Breast epithelium (tissue), 3 donors: Measurements from ENCODE around the gene IGSF9.

Source experiments
- POLR2A ChIP-seq: fragments of 450-650 bp; IDR thresholded peaks from one replicate; pipeline ENCODE4 v1.6.1; 2016; ENCODE audit warnings: antibody characterized with exemption, mild to moderate bottlenecking, moderate library complexity
- TF ChIP-seq, protein P1 (sequence below), 3 donors: fragments of 450-650 bp; IDR thresholded peaks; one replicate each; pipeline ENCODE4 v1.5.1; 2016 to 2017; ENCODE audit warnings: antibody characterized with exemption in 3 of 3, mild to moderate bottlenecking in 3 of 3, moderate library complexity in 3 of 3

DNA sequence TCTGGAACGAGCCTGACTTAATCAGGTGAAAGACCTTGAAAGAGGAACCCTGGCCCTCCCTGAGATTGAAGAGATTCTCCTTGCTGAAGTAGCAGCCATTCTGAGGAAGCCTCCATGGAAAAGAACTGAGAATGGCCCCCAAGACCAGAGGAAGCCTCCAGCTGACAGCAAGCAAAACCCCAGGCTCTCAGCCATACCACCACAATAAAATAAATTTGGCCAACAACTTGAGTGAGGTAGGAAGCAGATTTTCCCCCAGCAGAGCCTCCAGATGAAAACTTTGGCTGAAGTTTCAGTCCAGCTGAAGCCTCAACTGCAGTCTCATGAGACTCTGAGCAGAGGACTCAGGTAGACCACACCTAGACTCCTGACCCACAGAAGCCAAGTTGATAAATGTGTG is 42.6 kb upstream of the IGSF9 start:
- TF ChIP-seq, protein P1, sequence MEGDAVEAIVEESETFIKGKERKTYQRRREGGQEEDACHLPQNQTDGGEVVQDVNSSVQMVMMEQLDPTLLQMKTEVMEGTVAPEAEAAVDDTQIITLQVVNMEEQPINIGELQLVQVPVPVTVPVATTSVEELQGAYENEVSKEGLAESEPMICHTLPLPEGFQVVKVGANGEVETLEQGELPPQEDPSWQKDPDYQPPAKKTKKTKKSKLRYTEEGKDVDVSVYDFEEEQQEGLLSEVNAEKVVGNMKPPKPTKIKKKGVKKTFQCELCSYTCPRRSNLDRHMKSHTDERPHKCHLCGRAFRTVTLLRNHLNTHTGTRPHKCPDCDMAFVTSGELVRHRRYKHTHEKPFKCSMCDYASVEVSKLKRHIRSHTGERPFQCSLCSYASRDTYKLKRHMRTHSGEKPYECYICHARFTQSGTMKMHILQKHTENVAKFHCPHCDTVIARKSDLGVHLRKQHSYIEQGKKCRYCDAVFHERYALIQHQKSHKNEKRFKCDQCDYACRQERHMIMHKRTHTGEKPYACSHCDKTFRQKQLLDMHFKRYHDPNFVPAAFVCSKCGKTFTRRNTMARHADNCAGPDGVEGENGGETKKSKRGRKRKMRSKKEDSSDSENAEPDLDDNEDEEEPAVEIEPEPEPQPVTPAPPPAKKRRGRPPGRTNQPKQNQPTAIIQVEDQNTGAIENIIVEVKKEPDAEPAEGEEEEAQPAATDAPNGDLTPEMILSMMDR (IDR thresholded peaks at IDR 0.05), result no peak
- TF ChIP-seq POLR2A, result no peak
